Fibroblast of villous mesenchyme (primary cell): ENCODE measurements around the gene LIMS1. TPM values are rescaled to one million over a fixed set of nuclear protein-coding genes. Genes with fewer than 3 reads are reported as not detected.
"Not testable (repeated sequence)": the region's sequence is repeated elsewhere in the genome, so short reads cannot be mapped to it uniquely, and the experiment has no call there.

Experiments used
- DNase-seq: peaks from one replicate; pipeline ENCODE4 v3.0.0-alpha.2; 2010; ENCODE audit warnings: low read depth
- H3K4me3 ChIP-seq: 2 replicates; pipeline ENCODE4 v1.5.1; 2011; ENCODE audit warnings: low read depth, mild to moderate bottlenecking, low read length
- total RNA-seq: library from RNA; depleted of rRNA; stranded (reverse); fragments of >200 nt; gene quantifications from 2 replicates; pipeline ENCODE4 v1.2.3, GENCODE V29; 2012
- TF ChIP-seq, protein P1 (sequence below): IDR thresholded peaks from 2 replicates; pipeline ENCODE4 v1.5.1; 2012; ENCODE audit warnings: low read depth, mild to moderate bottlenecking, low read length; ENCODE audit not compliant: insufficient read depth

The LIMS1 gene
- total RNA-seq, 1 donor: 152 TPM

DNA sequence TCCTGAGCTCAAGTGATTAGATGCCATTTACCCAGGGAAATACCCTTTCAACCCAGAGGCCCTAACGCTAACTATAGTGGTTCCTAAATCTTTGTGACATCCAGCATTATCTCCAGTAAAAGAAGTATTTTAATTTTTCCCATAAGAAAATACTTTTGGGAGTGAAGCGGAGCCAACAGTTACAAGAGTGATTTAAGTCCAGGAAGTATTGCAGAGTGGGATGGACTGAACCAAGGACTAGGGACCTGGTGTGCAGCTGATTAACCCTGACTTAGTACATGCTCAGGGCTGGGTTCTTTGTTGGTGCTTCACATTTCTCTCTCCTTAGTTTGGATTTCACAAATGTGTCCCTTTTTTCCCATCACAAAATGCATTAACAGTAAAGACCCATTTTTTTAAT is 129.1 kb downstream of the LIMS1 start:
- H3K4me3 ChIP-seq: not testable (repeated sequence)

DNA sequence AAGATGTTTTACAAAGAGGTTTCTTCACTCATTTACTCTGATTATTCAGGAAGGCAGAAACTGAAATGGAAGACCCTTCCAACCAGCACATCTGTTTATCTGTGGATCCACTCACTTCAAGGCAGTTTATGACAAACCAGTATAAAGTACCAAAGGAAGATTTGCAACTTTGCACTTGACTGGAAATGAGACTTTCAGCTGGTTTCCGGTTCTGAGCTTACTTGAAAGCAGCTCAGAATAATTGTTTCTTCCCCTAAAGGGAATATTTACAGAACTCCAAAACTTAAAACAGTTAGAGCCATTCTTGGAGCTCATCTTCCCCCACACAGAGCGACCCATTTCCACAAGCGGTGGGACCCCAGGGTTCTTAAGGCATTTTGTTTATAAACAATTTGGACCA is 129.8 kb downstream of the LIMS1 start:
- not testable (repeated sequence) for DNase-seq, H3K4me3 ChIP-seq

More for the DNA sequence above, 129.1 kb downstream of the LIMS1 start:
- not testable (repeated sequence) for DNase-seq

DNA sequence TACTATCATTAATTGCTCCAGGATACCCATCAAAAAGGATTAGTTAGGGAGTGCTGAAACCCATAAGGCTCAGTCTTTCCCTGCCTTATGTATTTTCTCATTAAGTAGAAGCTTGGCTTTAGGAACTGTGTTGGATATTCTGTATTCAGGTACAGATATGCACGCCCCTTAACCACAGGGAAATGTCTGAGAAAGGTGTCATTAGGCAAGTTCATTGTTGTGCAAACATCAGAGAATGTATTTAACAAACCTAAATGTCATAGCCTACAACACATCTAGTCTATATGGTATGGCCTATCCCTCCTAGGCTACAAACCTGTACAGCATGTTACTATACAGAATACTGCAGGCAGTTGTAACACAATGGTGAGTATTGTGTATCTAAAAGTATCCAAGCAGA is 130.7 kb downstream of the LIMS1 start:
- not testable (repeated sequence) for DNase-seq, H3K4me3 ChIP-seq

DNA sequence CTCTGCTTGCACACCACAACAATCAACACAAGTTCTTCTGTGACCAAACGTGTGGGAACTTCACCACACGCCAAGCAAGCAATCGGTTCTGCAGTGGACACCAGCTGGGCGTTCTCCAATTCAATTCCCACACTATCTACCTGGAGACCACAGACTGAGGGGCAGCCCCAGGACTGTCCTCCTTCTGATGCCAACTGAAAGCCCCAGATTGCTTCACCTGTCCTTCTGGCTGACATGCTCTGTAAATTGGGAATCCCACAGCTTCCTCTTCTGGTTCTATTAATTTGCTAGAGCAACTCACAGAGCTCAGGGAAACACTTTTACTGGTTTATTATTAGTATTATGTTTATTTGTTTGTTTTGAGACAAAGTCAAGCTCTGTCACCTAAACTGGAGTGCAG is 131.7 kb downstream of the LIMS1 start:
- not testable (repeated sequence) for H3K4me3 ChIP-seq, DNase-seq

DNA sequence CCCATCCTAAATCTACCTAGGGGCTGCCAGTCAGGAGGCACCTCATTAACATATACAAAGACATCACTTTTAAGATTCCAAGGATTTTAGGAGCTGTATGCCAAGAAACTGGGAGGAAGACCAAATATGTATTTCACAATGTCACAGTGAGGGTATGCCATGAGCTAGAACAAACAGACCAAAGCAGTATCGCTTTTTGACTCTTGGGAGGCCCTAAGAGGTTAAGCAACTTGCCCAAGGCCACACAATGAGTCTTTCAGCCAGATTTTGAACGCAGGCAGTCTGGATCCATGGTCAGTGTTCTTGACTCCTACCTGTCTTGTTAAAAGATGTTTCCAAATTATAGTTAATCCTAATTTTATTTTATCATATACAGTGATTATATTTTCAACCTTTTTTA is 132.9 kb downstream of the LIMS1 start:
- H3K4me3 ChIP-seq, DNase-seq: not testable (repeated sequence)

DNA sequence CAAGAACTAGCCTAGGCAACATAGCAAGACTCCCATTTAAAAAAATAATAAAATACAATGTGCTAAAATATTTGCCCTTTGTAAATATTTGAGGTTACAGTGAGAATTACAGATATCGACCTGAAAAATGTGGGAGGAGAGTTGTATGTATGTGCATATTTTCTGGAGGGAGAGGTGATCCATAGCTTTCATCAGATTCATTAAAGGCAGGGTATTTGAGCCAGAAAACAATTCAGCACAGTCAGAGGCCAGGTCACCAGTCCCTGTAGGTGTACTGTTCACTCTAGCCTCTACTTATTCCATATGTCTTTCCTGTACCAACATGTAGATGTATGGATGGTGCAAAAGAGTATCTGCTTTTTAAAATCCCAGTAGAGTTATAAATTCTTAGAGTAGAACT is 136.0 kb downstream of the LIMS1 start:
- not testable (repeated sequence) for DNase-seq, H3K4me3 ChIP-seq

DNA sequence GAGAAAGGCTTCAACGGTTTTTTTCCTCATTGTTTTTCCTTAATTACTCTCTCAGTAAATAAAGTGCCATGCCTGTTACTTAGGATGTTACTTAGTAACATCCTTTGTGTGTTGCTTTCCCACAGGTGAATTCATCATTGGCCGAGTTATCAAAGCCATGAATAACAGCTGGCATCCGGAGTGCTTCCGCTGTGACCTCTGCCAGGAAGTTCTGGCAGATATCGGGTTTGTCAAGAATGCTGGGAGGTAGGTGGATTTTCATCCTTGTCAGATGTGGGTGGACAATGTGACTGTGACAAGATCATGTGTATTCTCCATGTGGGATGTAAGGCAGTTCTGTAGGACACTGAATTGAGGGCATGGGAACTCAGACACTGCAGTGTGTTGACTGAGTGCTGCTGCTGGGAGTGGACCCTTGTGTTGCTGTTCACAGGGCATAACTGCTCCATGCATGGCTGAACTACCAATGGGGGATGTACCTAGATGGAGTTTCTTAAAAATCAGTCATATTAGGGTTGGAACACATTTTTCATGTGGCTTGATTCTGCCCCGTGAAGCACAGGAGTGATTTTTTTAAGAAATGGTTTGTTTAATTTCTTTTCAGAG is 138.0 kb downstream of the LIMS1 start:
- DNase-seq, H3K4me3 ChIP-seq: not testable (repeated sequence)

DNA sequence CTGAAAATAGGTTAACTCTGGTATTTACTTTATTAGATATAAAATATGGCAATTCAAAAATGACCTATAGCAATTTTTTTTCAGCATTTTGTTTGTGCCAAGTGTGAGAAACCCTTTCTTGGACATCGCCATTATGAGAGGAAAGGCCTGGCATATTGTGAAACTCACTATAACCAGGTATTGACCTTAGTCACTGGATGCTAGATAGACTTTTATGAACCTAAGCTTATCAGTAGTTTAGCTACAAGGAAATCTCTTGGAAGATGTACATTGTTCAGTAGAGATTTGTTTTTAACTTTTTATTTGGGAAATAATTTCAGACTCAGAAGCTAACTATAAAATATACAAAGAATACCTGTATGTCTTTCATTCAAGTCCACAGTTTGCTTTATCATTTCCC is 142.3 kb downstream of the LIMS1 start:
- not testable (repeated sequence) for H3K4me3 ChIP-seq, DNase-seq

DNA sequence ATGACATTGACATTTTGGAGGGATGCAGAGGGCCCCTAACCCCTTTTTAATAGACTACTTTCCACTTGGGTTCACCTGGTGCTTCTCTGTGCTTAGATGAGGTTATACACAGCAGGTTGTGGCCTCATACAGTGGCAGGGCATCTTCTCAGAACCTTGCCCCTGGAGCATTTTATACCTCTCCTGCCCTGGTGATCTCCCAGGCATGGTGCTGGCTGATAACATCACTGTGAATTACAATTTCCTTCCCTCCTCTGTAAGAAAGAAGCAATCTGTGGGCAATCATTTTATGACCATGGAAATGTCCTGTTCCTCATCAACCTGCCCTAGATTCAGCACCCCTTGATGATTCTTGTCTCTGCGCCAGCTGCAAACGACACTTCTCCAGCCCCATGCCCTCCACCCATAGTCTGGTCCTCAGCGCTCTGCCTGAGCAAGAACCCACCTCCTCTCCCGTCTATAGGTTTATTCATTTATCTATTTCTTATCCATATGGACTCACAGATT is 143.0 kb downstream of the LIMS1 start:
- not testable (repeated sequence) for DNase-seq, H3K4me3 ChIP-seq

DNA sequence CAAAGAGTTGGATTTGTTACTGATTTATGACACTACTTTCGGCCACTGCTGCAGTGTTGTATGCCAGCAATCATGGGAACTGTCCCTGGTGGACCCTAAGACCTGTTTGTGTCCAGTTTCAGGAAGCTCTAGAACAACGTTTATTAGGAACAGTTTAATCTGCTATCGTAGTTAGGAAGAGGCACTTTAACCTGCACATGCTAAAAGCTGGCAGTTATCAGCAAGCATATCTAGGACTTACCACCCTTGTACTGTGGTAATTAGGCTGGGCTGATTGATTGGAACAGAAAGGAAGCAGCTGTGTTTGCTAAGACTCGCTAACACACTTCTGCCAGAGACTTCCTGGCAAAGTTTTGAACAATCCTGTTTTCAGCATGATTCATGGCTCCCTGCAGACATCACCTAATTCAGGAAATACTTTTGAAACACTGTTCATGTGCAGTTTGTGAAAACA is 144.0 kb downstream of the LIMS1 start:
- peak; percentile 62 for DNase-seq
- H3K4me3 ChIP-seq: not testable (repeated sequence)

DNA sequence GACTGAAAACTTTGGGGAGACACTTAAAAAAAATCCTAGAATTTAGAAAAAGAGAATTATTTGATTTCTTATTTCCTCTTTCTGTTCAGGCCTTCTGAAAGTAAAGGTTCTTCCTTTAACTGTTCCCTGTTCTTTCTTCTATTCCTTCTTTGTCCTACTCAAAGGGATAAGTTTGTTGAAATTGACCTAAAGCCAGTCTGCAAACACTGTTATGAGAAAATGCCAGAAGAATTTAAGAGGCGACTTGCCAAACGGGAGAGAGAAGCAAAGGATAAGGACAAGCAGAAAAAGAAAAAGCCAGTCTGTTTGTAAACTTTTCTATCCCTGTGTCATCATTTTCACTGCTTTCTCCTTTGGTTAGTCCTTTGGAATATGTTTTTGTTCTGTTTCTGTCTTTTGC is 146.5 kb downstream of the LIMS1 start:
- not testable (repeated sequence) for H3K4me3 ChIP-seq, DNase-seq

DNA sequence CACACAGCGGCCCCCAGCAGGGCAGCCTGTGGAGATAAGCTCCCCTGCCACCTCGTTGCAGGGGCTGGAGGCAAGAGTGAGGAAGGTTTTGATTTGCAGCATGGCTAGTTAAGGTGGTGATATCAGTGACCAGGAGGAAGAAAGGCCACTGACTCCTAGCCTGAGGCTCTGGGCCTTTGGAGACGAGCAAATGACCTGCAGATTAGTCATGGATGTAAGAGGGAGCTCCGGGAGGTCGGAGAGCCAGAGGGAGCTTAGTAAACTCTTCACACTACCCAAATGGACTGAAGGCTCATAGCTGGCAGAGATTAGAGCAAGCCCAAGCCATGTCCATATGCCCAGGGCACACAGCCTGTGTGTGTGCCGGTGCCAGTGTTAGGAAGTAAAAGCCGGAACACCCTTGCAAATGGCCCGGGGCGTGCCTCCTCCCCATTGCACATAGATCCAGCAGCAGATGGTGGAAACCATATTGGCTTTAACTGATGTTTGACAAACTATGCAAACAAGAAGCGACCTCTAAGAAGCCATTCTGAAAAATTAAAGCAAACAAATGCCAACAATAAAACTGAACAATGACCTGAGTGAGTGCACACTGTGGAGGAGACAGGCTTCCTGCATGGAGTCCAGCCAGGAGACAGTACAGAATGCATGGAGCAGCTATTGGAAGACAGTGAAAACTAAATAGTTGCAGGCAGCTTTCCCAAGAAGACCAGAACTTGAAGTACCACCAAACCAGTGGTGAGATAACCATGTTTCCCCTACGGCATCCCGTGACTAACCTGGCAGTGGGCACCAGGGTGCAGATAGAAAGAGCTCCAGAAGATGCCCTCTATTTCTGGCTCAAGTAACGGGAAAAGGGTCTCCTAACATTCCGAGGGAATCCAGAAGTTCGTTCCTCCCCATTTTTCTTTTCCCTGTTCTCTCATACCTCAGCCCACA is 154.8 kb downstream of the LIMS1 start:
- DNase-seq, H3K4me3 ChIP-seq: not testable (repeated sequence)

DNA sequence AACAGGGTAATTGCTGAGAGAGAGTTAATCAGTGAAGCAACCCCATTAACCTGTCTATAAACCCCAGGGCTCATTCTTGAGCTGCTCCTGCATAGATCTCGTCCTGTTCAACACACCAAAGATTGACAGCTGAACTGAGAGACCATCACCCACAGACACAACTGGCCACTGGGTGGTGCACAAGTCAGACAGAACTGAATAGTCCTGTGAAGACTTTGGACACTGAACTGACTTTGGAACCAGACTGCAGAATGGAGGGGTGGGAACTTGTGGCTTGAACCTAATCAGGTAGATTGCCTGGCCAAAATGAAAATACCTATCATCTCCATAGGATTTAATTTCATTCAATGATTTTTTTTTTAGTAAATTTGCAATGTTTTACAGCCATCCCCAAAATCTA is 155.7 kb downstream of the LIMS1 start:
- TF ChIP-seq, protein P1, sequence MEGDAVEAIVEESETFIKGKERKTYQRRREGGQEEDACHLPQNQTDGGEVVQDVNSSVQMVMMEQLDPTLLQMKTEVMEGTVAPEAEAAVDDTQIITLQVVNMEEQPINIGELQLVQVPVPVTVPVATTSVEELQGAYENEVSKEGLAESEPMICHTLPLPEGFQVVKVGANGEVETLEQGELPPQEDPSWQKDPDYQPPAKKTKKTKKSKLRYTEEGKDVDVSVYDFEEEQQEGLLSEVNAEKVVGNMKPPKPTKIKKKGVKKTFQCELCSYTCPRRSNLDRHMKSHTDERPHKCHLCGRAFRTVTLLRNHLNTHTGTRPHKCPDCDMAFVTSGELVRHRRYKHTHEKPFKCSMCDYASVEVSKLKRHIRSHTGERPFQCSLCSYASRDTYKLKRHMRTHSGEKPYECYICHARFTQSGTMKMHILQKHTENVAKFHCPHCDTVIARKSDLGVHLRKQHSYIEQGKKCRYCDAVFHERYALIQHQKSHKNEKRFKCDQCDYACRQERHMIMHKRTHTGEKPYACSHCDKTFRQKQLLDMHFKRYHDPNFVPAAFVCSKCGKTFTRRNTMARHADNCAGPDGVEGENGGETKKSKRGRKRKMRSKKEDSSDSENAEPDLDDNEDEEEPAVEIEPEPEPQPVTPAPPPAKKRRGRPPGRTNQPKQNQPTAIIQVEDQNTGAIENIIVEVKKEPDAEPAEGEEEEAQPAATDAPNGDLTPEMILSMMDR: peak; percentile 10
- not testable (repeated sequence) for DNase-seq, H3K4me3 ChIP-seq
